CD4-positive, alpha-beta T cell treated with Interleukin-2 at 100 ng/mL for 4 hours (primary cell): ENCODE measurements around the gene MACROH2A2.
"Not testable (repeated sequence)": the region's sequence is repeated elsewhere in the genome, so short reads cannot be mapped to it uniquely, and the experiment has no call there.

Experiments
- DNase-seq: peaks from one replicate; pipeline ENCODE4 v3.0.0-alpha.2; 2020; ENCODE audit warnings: low spot score

MACROH2A2 gene

DNA sequence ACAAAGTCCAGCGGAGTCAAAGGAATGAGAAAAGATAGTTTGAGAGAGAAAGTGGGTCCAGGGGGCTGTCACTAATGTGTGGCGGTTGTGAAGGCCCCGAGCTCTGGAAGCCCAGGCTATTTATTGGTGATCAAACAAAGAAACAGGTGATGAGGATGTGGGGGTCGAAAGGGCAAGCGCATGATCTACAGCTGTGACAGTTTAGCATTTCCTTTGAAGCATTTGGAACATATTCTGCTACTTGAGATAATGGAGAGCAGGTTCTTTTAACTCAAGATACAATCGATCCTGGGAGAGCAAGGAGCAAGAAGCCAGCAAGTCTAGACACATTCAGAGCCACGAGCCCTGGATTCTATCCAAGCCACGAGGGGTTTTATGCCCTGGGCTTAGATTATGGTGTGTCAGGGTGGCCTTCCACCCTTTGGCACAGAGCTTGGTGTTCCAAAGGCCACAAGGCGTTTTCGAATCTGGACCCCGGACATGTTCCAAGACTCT lies 48.5 kb downstream of the MACROH2A2 start:
- DNase-seq, result not testable (repeated sequence)

- no peak for DNase-seq
Measured at GRCh38 chr10:70101668-70102067, 49.0 kb downstream of the MACROH2A2 start.

- no peak for DNase-seq
Measured at GRCh38 chr10:70106958-70107791, 54.5 kb downstream of the MACROH2A2 start.

DNA sequence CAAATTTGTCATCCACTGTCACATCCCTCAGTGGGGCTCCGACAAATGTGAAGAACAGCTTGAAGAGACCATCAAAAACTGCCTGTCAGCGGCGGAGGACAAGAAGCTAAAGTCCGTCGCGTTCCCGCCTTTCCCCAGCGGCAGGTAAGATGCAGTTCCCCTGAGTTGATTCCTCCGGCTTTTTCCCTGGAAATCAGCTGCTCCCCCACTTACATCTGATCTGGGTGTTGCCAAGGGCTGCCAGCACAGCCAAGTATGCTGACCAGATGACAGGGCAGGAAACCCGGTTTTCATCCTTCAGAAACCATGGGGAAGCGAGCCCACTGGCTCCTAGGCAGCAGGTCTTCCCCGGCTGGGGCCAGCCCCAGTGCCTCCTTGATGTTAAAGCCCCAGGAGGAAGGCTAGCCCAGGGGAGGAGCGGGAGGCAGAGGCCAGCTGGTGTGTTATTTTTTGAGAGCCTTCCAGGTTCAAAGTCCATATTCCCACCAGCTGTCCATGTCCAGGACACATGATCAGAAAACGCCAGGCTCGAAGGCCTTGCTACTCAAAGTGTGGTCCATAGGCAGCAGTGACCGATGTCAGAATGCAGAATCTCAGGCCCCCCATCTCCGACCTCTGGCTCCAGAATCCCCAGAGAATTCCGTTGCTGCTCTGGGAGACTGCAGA lies 56.6 kb downstream of the MACROH2A2 start:
- no peak for DNase-seq

- DNase-seq, result no peak
Measured at GRCh38 chr10:70111496-70111895, 58.9 kb downstream of the MACROH2A2 start.

DNA sequence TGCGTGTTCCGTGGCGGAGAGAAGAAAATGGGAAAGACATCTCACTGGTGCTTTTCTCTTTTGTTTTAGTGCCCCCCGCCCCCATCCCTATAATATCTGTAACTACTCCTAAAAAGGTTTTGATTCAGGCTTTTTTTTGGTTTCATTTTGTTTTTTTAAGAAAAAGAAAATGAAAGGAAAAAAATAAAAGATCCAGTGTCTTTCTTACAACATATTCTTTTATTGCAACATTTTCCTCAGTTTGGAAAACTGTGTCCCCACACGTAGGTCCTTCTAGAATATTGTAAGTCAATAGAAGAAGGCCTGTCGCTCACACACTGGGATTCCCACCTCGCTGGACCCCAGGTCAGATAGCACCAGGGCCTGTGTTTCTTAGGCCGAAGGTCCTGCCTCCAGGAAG lies 59.4 kb downstream of the MACROH2A2 start:
- no peak for DNase-seq

- DNase-seq, result no peak
Measured at GRCh38 chr10:70114902-70115301, 62.3 kb downstream of the MACROH2A2 start.

DNA sequence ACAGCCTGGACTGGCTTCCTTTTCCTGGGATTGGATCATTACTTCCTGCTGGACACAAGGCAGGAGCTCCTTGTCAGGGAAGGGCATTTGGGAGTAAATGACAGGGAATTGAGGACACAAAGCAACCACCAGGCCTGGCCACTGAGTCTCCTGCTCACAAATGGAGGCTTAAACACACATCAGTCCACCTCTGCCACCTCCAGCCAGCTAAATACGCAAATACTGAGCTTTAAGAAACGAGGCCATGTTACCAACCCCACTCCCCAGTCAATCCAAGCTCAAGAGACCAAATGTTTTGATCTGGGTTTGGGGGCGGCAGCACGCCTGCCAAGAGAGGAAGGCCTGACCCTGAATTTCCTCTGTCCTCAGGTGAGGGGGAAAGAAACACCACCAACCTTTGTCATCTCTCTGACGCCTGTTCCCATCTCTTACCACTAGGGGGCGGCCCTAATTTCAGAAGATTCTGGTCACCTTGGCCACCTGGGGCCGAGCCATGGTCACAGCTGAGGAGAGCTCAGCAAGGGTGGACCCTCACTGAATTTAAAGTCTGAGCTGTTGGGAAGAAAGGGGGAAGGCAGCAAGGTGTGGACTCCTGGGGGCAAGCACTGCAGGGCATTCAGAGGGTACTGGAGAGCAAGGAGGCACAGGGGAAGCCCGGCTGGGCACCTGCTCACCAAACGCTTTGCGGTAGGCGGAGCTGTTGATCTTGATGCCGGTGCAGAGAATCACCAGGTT lies 63.5 kb downstream of the MACROH2A2 start:
- DNase-seq, result peak; percentile 72

GRCh38 chr10:70117646-70118045 lies 65.0 kb downstream of the MACROH2A2 start:
- no peak for DNase-seq

GRCh38 chr10:70118196-70118595 lies 65.5 kb downstream of the MACROH2A2 start:
- DNase-seq, result no peak

- DNase-seq, result no peak
Measured at GRCh38 chr10:70119197-70119596, 66.6 kb downstream of the MACROH2A2 start.

DNA sequence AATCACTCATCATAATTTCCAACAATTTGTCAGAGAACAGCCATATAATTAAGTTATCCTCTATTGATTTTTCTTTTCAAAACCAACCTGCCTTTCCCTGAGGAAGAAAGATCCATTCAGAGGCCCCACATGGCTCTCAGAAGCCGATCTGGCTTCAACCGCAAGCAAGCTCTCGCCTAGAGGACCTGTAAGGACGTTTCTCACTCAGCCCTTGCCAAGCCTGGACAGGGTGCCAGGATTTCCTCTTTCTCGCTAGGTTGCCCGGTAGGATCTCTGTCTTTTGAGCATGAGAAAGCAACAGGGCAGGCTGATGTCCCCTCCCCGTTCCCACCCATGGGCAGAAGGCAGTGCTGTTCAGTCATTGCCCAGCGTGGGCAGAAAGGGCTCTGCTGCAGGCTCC lies 67.0 kb downstream of the MACROH2A2 start:
- no peak for DNase-seq

DNA sequence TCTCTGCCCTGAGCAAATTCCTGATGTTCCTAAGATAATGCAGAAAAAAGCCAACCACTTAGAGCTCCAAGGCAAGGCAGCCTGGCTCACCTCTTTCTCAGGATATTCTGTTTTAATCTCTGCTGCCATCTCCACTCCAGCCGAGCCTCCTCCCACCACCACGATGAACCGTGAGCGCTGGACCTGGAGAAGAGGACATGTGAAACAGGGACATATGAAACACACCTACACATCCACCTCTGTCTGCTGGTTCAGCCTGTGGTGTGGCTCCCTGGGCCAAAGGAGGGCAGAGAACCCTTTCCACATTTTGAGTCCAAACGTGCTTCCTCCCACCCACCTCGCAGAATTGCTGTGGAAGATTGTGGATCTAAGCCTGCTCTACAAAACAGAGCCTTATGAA lies 67.8 kb downstream of the MACROH2A2 start:
- DNase-seq, result no peak

GRCh38 chr10:70121281-70121949 lies 68.8 kb downstream of the MACROH2A2 start:
- DNase-seq, result no peak

GRCh38 chr10:70122742-70123141 lies 70.1 kb downstream of the MACROH2A2 start:
- no peak for DNase-seq

DNA sequence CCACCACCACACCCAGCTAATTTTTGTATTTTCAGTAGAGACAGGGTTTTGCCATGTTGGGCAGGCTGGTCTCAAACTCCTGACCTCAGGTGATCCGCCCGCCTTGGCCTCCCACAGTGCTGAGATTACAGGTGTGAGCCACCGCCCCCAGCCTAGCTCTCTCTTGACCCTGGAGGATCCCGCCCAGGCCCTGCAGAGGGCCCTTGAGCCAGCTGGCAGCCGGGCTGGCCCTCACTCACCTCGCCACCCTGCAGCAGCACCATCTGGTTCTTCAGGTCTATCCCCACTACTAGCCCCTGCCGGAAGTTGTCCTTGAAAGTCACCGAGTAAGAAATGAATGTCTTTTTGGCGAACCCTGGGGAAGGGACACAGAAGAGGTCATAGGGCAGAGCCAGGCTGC lies 70.5 kb downstream of the MACROH2A2 start:
- DNase-seq, result not testable (repeated sequence)

DNA sequence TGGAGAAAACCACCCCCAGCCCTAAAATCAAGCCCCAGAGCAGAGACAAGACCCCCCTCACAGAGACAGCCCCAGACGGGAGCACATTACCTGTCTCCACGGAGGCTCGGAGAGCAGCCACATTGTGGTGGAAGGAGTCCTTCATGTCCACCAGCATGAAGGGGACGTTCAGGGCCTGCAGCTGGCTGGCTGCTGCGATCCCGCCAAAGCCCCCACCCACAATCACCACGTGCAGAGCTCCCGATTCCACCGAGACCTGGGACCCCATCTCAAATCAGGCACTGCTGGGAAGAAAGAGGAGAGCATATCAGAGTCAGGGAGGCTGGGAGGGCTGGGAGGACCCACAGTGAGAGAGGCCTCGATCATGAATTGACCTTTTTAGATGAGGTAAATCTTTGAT lies 71.2 kb downstream of the MACROH2A2 start:
- DNase-seq, result no peak

- no peak for DNase-seq
Measured at GRCh38 chr10:70124415-70124814, 71.8 kb downstream of the MACROH2A2 start.

DNA sequence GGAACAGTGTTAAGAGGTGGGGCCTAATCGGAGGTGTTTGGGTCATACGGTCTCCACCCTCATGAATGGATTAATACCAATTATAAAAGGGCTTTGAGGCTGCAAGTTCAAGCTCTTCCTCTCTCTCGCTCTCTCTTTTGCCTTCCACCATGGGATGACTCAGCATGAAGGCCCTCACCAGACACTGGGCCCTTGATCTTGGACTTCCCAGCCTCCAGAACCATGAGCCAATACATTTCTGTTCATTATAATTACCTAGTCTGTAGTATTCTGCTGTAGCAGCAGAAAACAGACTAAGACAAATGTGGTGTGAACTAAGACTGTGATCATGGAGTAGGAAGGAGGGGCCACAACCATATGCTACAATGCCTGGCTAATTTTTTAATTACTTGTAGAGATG lies 72.3 kb downstream of the MACROH2A2 start:
- no peak for DNase-seq

DNA sequence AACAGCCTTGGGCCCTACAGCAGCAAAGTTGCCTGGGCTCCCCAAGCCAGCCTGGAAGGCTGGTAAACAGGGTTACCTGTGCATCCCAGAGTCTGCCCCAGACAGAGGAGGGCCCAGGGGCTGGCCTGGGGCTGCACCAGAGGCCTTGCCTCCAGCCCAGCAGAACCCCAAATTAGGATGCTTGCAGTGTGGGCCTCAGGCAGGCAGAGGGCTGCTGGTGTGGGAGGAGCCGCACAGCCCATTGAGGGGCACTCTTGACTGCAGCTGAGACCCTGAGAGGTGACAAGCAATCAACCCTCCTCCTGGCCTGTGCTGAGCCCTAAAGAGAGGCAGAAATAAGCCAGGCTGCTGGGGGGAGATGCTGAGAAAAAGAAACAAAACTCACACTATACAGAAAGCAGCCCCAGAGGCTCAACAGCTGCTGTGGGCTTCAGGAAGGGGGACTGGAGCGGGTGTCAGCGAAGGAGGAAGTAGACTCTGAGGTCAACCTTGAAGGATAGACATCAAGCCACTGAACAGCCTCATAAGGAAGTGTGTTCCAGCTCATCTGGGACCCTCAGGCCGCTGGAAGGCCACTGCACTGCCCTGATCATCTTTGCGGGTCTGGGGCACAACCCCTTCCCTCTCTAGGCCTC lies 73.4 kb downstream of the MACROH2A2 start:
- no peak for DNase-seq

DNA sequence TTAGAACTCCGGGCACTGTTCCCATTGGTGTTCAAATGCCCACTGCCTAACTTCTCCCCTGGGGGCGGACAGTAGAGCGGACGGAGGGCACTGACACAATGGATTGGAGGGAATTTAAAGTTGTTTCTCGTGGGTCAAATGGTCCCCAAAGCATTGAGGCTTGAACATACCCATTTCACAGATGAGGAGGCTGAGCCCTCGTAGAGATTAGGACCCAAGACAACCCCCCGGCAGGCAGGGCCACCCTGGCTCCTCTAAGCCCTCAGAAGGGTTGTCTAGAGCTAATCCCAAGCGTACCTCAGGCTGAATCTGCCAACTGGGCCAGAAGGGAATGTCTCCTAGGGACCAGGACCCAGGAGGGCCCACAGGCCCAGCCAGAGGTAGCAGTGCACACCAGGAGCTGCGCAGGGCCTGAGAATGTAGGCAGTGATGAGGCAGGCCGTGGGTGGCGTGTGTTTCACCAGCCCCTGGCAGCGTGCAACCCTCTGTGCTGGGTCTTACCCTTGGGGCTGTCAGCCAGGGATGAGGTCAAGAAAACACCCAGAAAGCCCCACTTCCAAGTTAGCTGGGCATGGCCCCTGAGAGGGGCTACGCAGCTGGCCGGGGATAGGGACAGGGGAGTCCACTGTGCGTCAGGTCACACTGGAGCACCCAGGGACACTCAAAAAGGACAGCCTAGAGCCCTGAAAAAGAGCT lies 74.2 kb downstream of the MACROH2A2 start:
- no peak for DNase-seq
